GM12878 (cell line): ENCODE data around the gene TNKS1BP1. TPM values are rescaled to one million over a fixed set of nuclear protein-coding genes. Genes with fewer than 3 reads are reported as not detected.

ENCODE experiments used
- ATAC-seq: fragments of 200-7000 bp; cut with Tn5 transposase; 3 replicates; pipeline ENCODE4 v1.9.1; 2020; ENCODE audit warnings: mild to moderate bottlenecking, moderate library complexity
- BruUV-seq: library from RNA; stranded (reverse); fragments of 400-500 nt; replicated peaks from 2 replicates; lab custom pipeline; 2021; lab: Mats Ljungman, UMichigan
- CTCF ChIA-PET: fragments of 300-600 bp; sonication (Branson Sonifier 250); formaldehyde crosslinking; extraction: SDS; loops from one replicate; lab custom pipeline; 2021; ENCODE audit warnings: inconsistent platforms; lab: Yijun Ruan, JAX
- POLR2A ChIA-PET: fragments of 350-600 bp; formaldehyde crosslinking; extraction: SDS; loops from one replicate; lab custom pipeline; 2021; ENCODE audit warnings: inconsistent platforms; lab: Charles Lee
- RAD21 ChIA-PET: fragments of 300-600 bp; sonication (Branson Sonifier 250); formaldehyde crosslinking; loops from one replicate; lab custom pipeline; 2023; ENCODE audit warnings: antibody characterized with exemption; ENCODE audit not compliant: unreplicated experiment; lab: Charles Lee
- SMC1A ChIA-PET: fragments of 300-600 bp; sonication (Branson Sonifier 250); formaldehyde crosslinking; loops from one replicate; lab custom pipeline; 2023; ENCODE audit not compliant: unreplicated experiment, uncharacterized antibody; lab: Charles Lee
- DNase-seq: peaks from one replicate; pipeline ENCODE4 v3.0.0-alpha.2; 2011; ENCODE audit warnings: low read depth, low spot score
- FAIRE-seq: peaks from 3 replicates; lab custom pipeline; 2011; peaks lifted over from hg19 to GRCh38; lab: Jason Lieb, UNC
- H2AFZ ChIP-seq: 2 replicates; pipeline ENCODE4 v1.6.0; 2011; ENCODE audit warnings: low read depth, low read length, control low read depth; ENCODE audit not compliant: control insufficient read depth
- H3K27ac ChIP-seq: 2 replicates; pipeline ENCODE4 v1.5.1; 2011; ENCODE audit warnings: control low read depth; ENCODE audit not compliant: control insufficient read depth, insufficient read depth
- H3K27me3 ChIP-seq, 2 experiments: replicated peaks in 1 of 2; 2 replicates each; pipeline versions ENCODE4 v1.6.0 to v1.6.1; 2011; ENCODE audit warnings: low read length in 1 of 2; ENCODE audit not compliant: control insufficient read depth in 2 of 2, insufficient read depth in 2 of 2
- H3K36me3 ChIP-seq, 2 experiments: 2 replicates each; pipeline ENCODE4 v1.5.1; 2011; ENCODE audit warnings: low read length in 1 of 2; ENCODE audit not compliant: control insufficient read depth in 2 of 2, insufficient read depth in 2 of 2
- H3K4me1 ChIP-seq: 2 replicates; pipeline ENCODE4 v1.6.1; 2011; ENCODE audit warnings: mild to moderate bottlenecking, low read length, moderate library complexity, mixed read lengths; ENCODE audit not compliant: control insufficient read depth, insufficient read depth
- H3K4me2 ChIP-seq: 2 replicates; pipeline ENCODE4 v1.6.0; 2011; ENCODE audit warnings: control low read depth; ENCODE audit not compliant: control insufficient read depth, insufficient read depth
- H3K4me3 ChIP-seq: fragments of 200-600 bp; sonication (generic); 2 replicates; pipeline ENCODE4 v1.5.1; 2016
- H3K79me2 ChIP-seq: 2 replicates; pipeline ENCODE4 v1.6.0; 2011; ENCODE audit warnings: low read length; ENCODE audit not compliant: control insufficient read depth, insufficient read depth
- H3K9ac ChIP-seq: 2 replicates; pipeline ENCODE4 v1.8.0; 2011; ENCODE audit warnings: low read length, control low read depth, mixed read lengths; ENCODE audit not compliant: control insufficient read depth, insufficient read depth
- H3K9me3 ChIP-seq: replicated peaks from 3 replicates; pipeline ENCODE4 v1.5.1; 2011; ENCODE audit warnings: mild to moderate bottlenecking, low read length; ENCODE audit not compliant: control insufficient read depth, insufficient read depth
- H4K20me1 ChIP-seq: 2 replicates; pipeline ENCODE4 v1.6.0; 2011; ENCODE audit not compliant: control insufficient read depth, insufficient read depth
- ATF3 ChIP-seq: IDR thresholded peaks from 2 replicates; pipeline ENCODE4 v1.6.1; 2011; ENCODE audit warnings: low read depth, mild to moderate bottlenecking, low read length, moderate library complexity, borderline replicate concordance; ENCODE audit errors: extremely low read depth
- BHLHE40 ChIP-seq, 2 experiments: fragments of 450-650 bp in 1 of 2; IDR thresholded peaks; 2 replicates each; pipeline ENCODE4 v1.6.1; 2011 to 2017; ENCODE audit warnings: low read depth in 2 of 2, borderline replicate concordance in 1 of 2, improper control_type of control experiment in 1 of 2, low read length in 1 of 2, mild to moderate bottlenecking in 1 of 2
- CEBPZ ChIP-seq: fragments of 150-350 bp; IDR thresholded peaks from 2 replicates; pipeline ENCODE4 v1.6.1; 2016; ENCODE audit warnings: low read depth, low read length
- ETV6 ChIP-seq, 2 experiments: fragments of 450-650 bp in 1 of 2; IDR thresholded peaks in 1 of 2; conservative IDR thresholded peaks in 1 of 2; 2 replicates each; pipeline ENCODE4 v1.6.1; 2014; ENCODE audit warnings: antibody characterized with exemption in 1 of 2, borderline replicate concordance in 1 of 2, low read depth in 1 of 2, mild to moderate bottlenecking in 1 of 2, moderate library complexity in 1 of 2
- RELB ChIP-seq: fragments of 450-650 bp; IDR thresholded peaks from 2 replicates; pipeline ENCODE4 v1.6.1; 2017; ENCODE audit warnings: low read depth, mild to moderate bottlenecking, moderate library complexity
- SIN3A ChIP-seq: IDR thresholded peaks from 2 replicates; pipeline ENCODE4 v1.6.1; 2012; ENCODE audit warnings: low read depth, low read length, improper control_type of control experiment
- STAT3 ChIP-seq: IDR thresholded peaks from 2 replicates; pipeline ENCODE4 v1.6.1; 2011; ENCODE audit warnings: low read depth, low read length, improper control_type of control experiment
- TCF3 ChIP-seq: IDR thresholded peaks from 2 replicates; pipeline ENCODE4 v1.6.1; 2012; ENCODE audit warnings: low read depth, mild to moderate bottlenecking, low read length, borderline replicate concordance; ENCODE audit not compliant: insufficient read depth
- TCF7 ChIP-seq: IDR thresholded peaks from 2 replicates; pipeline ENCODE4 v1.6.1; 2014; ENCODE audit warnings: antibody characterized with exemption, borderline replicate concordance
- ZNF207 ChIP-seq: fragments of 450-650 bp; IDR thresholded peaks from 2 replicates; pipeline ENCODE4 v1.6.1; 2014; ENCODE audit warnings: antibody characterized with exemption, mild to moderate bottlenecking, borderline replicate concordance
- WGBS: methylation state at CpG from one replicate; pipeline ENCODE4 v1.1.6; 2016; ENCODE audit warnings: low lambda C conversion rate; ENCODE audit not compliant: insufficient replicate concordance, insufficient coverage; ENCODE audit errors: missing lambda C conversion rate; 5-methylcytosine and 5-hydroxymethylcytosine counted together
- in situ Hi-C: fragments of 300-500 bp; cut with MboI; formaldehyde crosslinking; loops from 9 replicates; pipeline ENCODE4 v1.14.3; 2018; ENCODE audit warnings: mixed read lengths
- intact Hi-C: fragments of 100-400 bp; cut with micrococcal nuclease; formaldehyde crosslinking; loops from one replicate; pipeline ENCODE4 v1.14.2; 2022; ENCODE audit not compliant: unreplicated experiment
- polyA plus RNA-seq, 11 experiments: library from polyadenylated mRNA; depleted of rRNA in 4 of 11; unstranded in 6 of 11; stranded (reverse) in 5 of 11; fragments of >200 nt; fragmentation: Nextera tagmentation in 4 of 11; fragmentation: Illumina TruSeq in 1 of 11; extraction: Ambion mirVana in 4 of 11; extraction: Trizol in 1 of 11; gene quantifications; 1 replicate in 1 of 11; 2 replicates in 10 of 11; pipeline versions ENCODE4 v1.2.1 to v1.2.3, GENCODE V29; 2011 to 2016; ENCODE audit warnings: inconsistent platforms in 2 of 11, missing spikeins in 2 of 11, low read depth in 1 of 11
- total RNA-seq, 4 experiments: library from RNA; depleted of rRNA in 3 of 4; stranded (reverse); fragments of >200 nt in 3 of 4; fragmentation: Illumina TruSeq in 1 of 4; extraction: Trizol in 1 of 4; gene quantifications; 2 replicates each; pipeline versions ENCODE4 v1.2.1 to v1.2.3, GENCODE V29; 2013 to 2021
- TF ChIP-seq, protein P1 (sequence below): fragments of 450-650 bp; IDR thresholded peaks from 2 replicates; pipeline ENCODE4 v1.6.1; 2018; ENCODE audit warnings: mild to moderate bottlenecking, low read depth, moderate library complexity; ENCODE audit not compliant: partially characterized antibody

TNKS1BP1 gene
- total and polyA plus RNA-seq, 10 of the 15 experiments (the other 5 are each of a cell fraction or from before 2014, with no cell fraction given): 0.26 to 15.8 (median 4.3) TPM

- TF ChIP-seq, protein P1, sequence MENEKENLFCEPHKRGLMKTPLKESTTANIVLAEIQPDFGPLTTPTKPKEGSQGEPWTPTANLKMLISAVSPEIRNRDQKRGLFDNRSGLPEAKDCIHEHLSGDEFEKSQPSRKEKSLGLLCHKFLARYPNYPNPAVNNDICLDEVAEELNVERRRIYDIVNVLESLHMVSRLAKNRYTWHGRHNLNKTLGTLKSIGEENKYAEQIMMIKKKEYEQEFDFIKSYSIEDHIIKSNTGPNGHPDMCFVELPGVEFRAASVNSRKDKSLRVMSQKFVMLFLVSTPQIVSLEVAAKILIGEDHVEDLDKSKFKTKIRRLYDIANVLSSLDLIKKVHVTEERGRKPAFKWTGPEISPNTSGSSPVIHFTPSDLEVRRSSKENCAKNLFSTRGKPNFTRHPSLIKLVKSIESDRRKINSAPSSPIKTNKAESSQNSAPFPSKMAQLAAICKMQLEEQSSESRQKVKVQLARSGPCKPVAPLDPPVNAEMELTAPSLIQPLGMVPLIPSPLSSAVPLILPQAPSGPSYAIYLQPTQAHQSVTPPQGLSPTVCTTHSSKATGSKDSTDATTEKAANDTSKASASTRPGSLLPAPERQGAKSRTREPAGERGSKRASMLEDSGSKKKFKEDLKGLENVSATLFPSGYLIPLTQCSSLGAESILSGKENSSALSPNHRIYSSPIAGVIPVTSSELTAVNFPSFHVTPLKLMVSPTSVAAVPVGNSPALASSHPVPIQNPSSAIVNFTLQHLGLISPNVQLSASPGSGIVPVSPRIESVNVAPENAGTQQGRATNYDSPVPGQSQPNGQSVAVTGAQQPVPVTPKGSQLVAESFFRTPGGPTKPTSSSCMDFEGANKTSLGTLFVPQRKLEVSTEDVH: no peak
Observed at GRCh38 chr11:57345555-57346211, 20.9 kb upstream of the TNKS1BP1 start (continued).

- Histone ChIP-seq H3K27ac (no peak overlapping the region), H4K20me1 (no peaks in the 10 kb centered on the region), H2AFZ (0 out of 2 replicates have a peak overlapping the region, but pooled peaks have one; percentile 83), H3K36me3 (no peaks in the 10 kb centered on the region), H3K4me1 (no peaks in the 10 kb centered on the region; the same call in 1 of the 2 replicates), H3K4me3 (no peak overlapping the region), H3K9me3 (no peaks in the 10 kb centered on the region), H3K9ac (no peak overlapping the region), H3K27me3 (peaks cover 0 to 4% of the 10 kb centered on the region in 2 experiments; a peak in 1 of 4 replicates), H3K79me2 (no peaks in the 10 kb centered on the region), H3K4me2 (no peak overlapping the region)
- FAIRE-seq (no peak), ATAC-seq (no peak), DNase-seq (no peak)
- BruUV-seq: no TSS peak
- SMC1A ChIA-PET: interaction anchor here (1.4 to 2.9 kb wide), 5 partner anchors 11 to 182 kb away, joined by 5 to 10 read pairs (median 5); no protein-coding TSS in a partner anchor
- CTCF ChIA-PET: interaction anchor here (1.3 to 4.5 kb wide), 8 partner anchors 8 to 1285 kb away, joined by 3 to 41 read pairs (median 26); no protein-coding TSS in a partner anchor
- RAD21 ChIA-PET: interaction anchor here (0.6 to 2.4 kb wide), 4 partner anchors 80 to 295 kb away, joined by 3 to 17 read pairs (median 6); no protein-coding TSS in a partner anchor
- WGBS: 84% methylated on average over 10 of the region's 10 CpGs
- intact Hi-C loops (loop anchor here (1.0 to 10.0 kb wide), 5 partner anchors 112 to 1160 kb away; partner anchors contain the start of gene OR5B21), in situ Hi-C loops (loop anchor here (5.0 to 25.0 kb wide), 5 partner anchors 137 to 1242 kb away; partner anchors contain the start of genes LPXN, OR5B21, TIMM10 and ZFP91)
- POLR2A ChIA-PET: no interaction called here
- TF ChIP-seq ATF3 (no peak), BHLHE40 (IDR thresholded peaks at IDR 0.05; ENCODE audit: borderline replicate concordance in 1 of 2, low read depth in 2 of 2, low read length in 1 of 2) (no peak), CEBPZ (no peak), ETV6 (conservative IDR thresholded peaks at IDR 0.05 in 1 of 2, IDR thresholded peaks at IDR 0.05 in 1 of 2; ENCODE audit: borderline replicate concordance in 1 of 2, low read depth in 1 of 2) (no peak), TCF3 (no peak), RELB (no peak), SIN3A (no peak), ZNF207 (no peak), STAT3 (no peak), TCF7 (no peak)
Observed at GRCh38 chr11:57344826-57345225, 20.1 kb upstream of the TNKS1BP1 start.
